Mesothelial cell of epicardium (in vitro differentiated cells): ENCODE data around the gene MEX3A. TPM values are rescaled to one million over a fixed set of nuclear protein-coding genes. Genes with fewer than 3 reads are reported as not detected.

ENCODE experiments used
- DNase-seq, 2 experiments: peaks; one replicate each; pipeline ENCODE4 v3.0.0; 2021; ENCODE audit warnings: low spot score in 2 of 2; ENCODE audit not compliant: unreplicated experiment in 2 of 2
- H3K27ac Mint-ChIP-seq: 2 replicates; pipeline ENCODE4 v1.8.0; 2021; ENCODE audit warnings: mixed read lengths
- H3K27me3 Mint-ChIP-seq: 2 replicates; pipeline ENCODE4 v1.8.0; 2021; ENCODE audit warnings: low read depth, mixed read lengths
- H3K36me3 Mint-ChIP-seq: 2 replicates; pipeline ENCODE4 v1.8.0; 2021; ENCODE audit warnings: mixed read lengths
- H3K4me1 Mint-ChIP-seq: 2 replicates; pipeline ENCODE4 v1.8.0; 2021; ENCODE audit warnings: mixed read lengths
- H3K4me3 Mint-ChIP-seq: 2 replicates; pipeline ENCODE4 v1.8.0; 2021; ENCODE audit warnings: mild to moderate bottlenecking, moderate library complexity, mixed read lengths
- H3K9me3 Mint-ChIP-seq: 2 replicates; pipeline ENCODE4 v1.8.0; 2021; ENCODE audit warnings: mixed read lengths
- total RNA-seq: library from RNA; stranded (reverse); gene quantifications from 3 replicates; pipeline ENCODE4 v1.2.1, GENCODE V29; 2021
- TF ChIP-seq, protein P1 (sequence below): fragments of 200-600 bp; sonication (generic); IDR thresholded peaks from one replicate; pipeline ENCODE4 v1.5.0; 2021; ENCODE audit warnings: antibody characterized with exemption; ENCODE audit not compliant: unreplicated experiment

Gene MEX3A
- total RNA-seq, 1 donor from 2014 or later = 112 TPM

GRCh38 chr1:156079762-156080161 is 2.5 kb downstream of the MEX3A start:
- Mint-ChIP-seq H3K27me3 (no peaks in the 10 kb centered on the region), H3K4me3 (peak overlapping the region; percentile 98), H3K9me3 (no peaks in the 10 kb centered on the region), H3K36me3 (peaks cover 20% of the 10 kb centered on the region), H3K27ac (peak overlapping the region; percentile 97), H3K4me1 (peaks cover 61% of the 10 kb centered on the region)
- TF ChIP-seq, protein P1, sequence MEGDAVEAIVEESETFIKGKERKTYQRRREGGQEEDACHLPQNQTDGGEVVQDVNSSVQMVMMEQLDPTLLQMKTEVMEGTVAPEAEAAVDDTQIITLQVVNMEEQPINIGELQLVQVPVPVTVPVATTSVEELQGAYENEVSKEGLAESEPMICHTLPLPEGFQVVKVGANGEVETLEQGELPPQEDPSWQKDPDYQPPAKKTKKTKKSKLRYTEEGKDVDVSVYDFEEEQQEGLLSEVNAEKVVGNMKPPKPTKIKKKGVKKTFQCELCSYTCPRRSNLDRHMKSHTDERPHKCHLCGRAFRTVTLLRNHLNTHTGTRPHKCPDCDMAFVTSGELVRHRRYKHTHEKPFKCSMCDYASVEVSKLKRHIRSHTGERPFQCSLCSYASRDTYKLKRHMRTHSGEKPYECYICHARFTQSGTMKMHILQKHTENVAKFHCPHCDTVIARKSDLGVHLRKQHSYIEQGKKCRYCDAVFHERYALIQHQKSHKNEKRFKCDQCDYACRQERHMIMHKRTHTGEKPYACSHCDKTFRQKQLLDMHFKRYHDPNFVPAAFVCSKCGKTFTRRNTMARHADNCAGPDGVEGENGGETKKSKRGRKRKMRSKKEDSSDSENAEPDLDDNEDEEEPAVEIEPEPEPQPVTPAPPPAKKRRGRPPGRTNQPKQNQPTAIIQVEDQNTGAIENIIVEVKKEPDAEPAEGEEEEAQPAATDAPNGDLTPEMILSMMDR = no peak
- DNase-seq = no peak

- TF ChIP-seq, protein P1 = no peak
- H3K27me3 Mint-ChIP-seq = no peaks in the 10 kb centered on the region
- no peaks in the 10 kb centered on the region for H3K9me3 Mint-ChIP-seq
- H3K4me1 Mint-ChIP-seq = peaks cover 58% of the 10 kb centered on the region
- H3K36me3 Mint-ChIP-seq = peaks cover 21% of the 10 kb centered on the region
- no peak for DNase-seq
- peak overlapping the region; percentile 97 for H3K27ac Mint-ChIP-seq
- H3K4me3 Mint-ChIP-seq = peak overlapping the region; percentile 98
These were observed 3.5 kb downstream of the MEX3A start for GRCh38 chr1:156078728-156079127.

- TF ChIP-seq, protein P1 = no peak
- peak overlapping the region; percentile 40 for H3K27ac Mint-ChIP-seq
- no peak for DNase-seq
- H3K4me3 Mint-ChIP-seq = no peak overlapping the region
- H3K9me3 Mint-ChIP-seq = no peaks in the 10 kb centered on the region
- peaks cover 21% of the 10 kb centered on the region for H3K36me3 Mint-ChIP-seq
- peaks cover 64% of the 10 kb centered on the region for H3K4me1 Mint-ChIP-seq
- H3K27me3 Mint-ChIP-seq = no peaks in the 10 kb centered on the region
These were observed 4.9 kb downstream of the MEX3A start for GRCh38 chr1:156077430-156077760.

- Mint-ChIP-seq H3K4me1 (peaks cover 69% of the 10 kb centered on the region), H3K27me3 (no peaks in the 10 kb centered on the region), H3K9me3 (no peaks in the 10 kb centered on the region), H3K27ac (peak overlapping the region; percentile 40), H3K36me3 (peaks cover 21% of the 10 kb centered on the region), H3K4me3 (no peak overlapping the region)
- DNase-seq = no peak
- TF ChIP-seq, protein P1 = no peak
These were observed 5.4 kb downstream of the MEX3A start for GRCh38 chr1:156076609-156077429.

DNA sequence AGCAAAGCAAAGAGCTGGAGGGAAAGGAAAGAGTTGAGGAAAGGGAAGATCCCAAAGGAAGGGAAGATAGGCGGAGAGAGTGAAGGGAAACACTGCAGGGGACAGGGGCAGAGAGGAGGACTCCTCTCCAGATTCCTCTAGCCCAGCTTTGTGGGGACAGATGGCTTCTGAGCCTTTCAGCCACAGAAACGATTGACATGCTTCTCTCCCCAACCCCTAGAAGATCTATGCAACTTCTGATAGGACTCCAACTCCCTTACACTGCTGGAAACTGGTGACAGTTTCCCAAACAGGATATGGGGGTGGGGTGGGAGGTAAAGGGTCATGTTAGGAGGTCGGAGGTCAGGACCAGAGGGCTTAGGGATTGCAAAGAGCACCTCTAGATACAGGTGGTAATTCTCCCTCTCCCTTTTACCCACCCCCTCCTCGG is 6.5 kb downstream of the MEX3A start:
- peak overlapping the region; percentile 79 for H3K27ac Mint-ChIP-seq

More for the DNA sequence above, 6.5 kb downstream of the MEX3A start:
- TF ChIP-seq, protein P1 = no peak
- Mint-ChIP-seq H3K27me3 (no peaks in the 10 kb centered on the region), H3K4me3 (no peak overlapping the region), H3K36me3 (peaks cover 21% of the 10 kb centered on the region), H3K4me1 (peaks cover 70% of the 10 kb centered on the region), H3K9me3 (no peaks in the 10 kb centered on the region)
- DNase-seq = no peak
